HG03460 (cell line): ENCODE data around the gene HEXD.
"Not testable (repeated sequence)": the region's sequence is repeated elsewhere in the genome, so short reads cannot be mapped to it uniquely, and the experiment has no call there.

Experiments used
- ATAC-seq: cut with Tn5 transposase; IDR thresholded peaks from one replicate; pipeline ENCODE4 v1.9.1; 2021; ENCODE audit not compliant: unreplicated experiment

The HEXD gene

DNA sequence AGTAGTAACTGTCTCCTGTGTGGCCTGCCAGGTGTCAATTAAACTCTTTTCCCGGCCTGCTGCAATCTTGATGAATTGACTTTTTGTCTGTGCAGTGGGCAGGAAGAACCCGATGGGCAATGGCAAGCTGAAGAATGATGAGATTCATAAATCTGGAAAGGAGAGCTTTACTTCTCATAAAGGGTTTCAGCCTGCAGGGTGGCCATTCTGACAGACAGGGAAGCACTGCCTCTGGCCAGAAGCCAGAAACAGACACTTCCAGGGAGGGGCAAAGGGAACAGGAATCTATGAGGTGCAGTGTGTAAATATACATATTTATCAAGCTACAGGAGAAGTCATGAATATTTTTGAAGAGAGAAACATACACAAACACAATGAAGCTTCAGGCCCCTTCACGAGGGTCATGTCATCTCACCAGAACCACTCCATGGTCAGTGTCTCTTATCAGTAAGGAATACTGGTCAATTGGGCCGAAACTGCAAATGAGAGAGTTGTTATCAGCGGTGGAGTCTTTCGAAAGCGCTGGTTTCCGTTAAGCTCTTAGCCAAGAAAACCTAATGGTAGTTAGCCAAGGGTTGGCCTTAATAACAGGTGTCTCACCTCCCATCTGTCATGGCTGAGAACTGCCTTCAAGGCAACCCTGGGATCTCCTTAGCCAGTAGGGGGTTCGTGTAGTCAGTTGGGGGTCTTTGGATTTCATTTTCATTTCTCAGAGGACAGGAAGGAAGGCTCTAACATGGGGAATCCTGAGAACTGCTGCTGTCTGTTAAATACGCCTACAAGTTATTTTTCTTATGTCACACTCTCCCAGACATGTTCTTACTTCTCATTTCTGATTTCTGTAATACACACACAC is 39.2 kb downstream of the HEXD start:
- no peak for ATAC-seq

DNA sequence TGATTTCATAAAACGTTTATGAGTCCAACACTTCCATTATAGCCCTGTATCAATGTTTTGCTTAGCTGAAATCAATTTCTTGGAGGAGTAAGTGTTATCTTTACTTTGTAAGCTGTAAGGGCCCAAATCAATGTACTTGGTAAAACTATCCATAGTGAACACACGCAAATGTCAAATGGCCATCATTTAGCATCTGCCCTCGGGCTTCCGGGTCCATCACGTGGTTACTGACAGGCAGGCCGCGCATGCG is 39.7 kb downstream of the HEXD start:
- ATAC-seq, result no peak

DNA sequence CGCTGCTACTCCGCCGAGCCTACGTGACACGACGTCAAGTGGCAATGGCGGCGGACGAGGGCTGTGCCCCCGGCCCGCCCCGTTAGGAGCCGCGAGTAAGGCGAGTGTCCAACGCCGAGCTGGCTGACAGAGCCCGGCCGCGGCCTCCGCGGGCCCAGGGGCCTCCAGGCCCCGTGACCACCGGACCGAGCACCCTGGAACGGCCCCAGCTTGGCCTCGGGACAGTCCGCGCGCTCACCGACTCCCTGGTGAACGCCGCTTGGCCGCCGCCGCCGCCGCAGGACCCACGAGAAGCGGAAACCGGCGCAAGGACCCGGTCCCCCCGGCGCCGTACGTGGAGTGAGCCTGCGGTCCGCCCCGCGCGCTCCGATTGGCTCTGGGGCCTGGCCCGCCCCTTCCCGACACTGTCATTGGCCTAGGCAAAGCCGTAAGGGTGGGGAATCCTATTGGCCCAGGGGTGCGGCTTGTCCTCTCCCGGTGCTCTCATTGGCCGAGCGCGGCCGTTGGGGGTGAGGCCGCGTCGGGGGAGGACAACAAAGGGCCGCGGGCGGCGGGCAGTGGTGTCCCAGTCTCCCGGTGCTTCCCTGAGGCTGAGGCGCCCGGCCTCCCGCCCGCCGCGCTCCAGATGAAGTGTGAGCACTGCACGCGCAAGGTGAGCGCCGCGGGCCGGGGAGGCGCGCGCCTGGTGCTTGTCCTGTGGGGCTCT is 40.2 kb downstream of the HEXD start, which contains the start of gene NARF:
Gene NARF, plus strand, starts transcription at position 563 of the 706 bp plus-strand sequence. Its CDS starts 63 bp downstream, at position 626.
- peak; percentile 93 for ATAC-seq

DNA sequence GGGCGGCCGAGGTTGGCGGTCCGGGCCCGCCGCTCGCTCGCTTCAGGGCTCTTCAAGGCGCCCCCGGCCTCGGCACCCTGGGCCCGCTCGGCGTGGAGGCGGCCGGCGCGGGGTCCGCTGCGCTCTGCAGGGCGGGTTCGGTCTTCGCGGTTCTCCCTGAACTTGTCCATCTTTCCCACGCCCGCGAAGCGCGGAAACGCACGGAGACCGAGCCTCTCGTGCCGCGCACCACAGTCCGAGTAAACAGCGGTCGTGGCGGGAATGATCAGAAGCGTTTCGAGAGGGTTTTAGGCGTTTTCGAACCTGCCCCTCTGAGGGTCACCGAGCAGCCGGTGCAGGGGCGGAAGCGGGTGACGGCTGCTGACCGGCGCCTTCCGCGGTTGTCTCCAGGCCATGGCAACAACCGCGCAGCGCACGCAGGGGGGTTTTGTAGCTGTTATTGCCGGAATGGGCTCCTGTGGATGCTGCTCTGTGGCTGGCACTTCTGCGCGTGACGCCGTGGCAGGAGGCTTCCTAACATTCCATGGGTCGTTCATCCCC is 40.8 kb downstream of the HEXD start:
- ATAC-seq, result peak; percentile 4

DNA sequence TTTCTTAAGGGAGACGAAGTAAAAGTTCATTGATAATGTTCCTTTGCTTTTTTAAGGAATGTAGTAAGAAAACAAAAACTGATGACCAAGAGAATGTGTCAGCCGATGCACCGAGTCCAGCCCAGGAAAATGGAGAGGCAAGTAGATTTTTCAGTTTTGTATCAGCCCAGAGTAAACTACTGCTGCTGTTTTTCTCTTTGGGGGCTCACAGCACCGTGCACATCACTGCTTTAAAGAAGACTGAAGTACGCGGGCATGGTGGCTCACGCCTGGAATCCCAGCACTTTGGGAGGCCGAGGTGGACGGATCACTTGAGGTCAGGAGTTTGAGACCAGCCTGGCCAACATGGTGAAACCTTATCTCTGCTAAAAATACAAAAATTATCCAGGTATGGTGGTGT is 41.8 kb downstream of the HEXD start:
- not testable (repeated sequence) for ATAC-seq

DNA sequence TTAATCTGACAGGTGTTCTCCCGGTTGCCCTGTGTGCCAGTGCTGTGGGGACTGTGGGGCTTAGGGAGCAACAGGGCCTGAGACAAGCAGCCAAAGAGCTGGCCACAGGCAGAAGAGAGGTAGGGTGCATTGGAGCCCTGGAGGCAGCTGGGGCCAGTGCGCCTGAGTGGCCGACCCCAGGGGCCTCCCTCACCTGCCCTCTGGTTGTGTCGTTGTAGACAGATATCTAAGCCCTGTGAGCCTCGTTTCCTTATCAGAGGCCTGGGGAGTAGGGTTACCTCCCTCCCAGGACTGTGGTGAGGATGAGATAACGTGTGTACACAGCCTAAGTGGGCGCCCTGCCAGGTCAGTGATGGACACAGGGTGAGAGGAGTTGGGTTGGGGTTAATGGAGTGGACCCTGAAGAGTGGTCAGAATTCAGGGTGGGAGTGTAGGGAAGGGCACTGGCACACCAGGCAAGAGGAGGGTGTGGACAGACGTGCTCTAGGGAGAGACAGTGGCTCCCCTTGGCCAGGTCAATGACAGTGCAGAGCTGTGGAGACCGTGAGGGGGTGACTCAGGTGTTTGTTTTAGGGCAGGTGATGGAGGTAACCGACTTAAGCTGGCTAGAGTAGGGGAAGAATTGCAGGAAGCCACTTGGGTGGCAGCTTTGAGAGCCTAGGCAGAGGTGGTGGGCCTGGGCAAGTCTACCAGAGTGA is 43.8 kb downstream of the HEXD start:
- ATAC-seq, result no peak

DNA sequence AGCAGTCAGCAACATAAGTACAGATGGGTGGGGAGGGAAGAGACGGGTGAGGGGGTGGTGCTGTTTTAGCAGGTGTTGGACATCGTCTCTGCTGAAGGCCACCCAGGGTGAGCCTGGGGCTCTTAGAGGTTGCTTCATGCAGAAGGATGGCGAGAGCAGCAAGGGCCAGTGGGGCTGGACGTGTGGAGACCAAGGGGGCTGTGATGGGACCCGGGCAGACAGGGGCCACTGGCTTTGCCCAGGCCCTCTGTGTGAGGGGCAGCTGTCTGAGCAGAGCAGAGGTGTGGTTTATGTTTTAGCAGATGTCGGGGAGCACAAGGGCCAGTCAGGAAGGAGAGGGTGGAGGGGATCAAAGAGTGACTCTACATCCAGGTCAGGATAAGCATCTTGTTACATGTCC is 45.2 kb downstream of the HEXD start:
- no peak for ATAC-seq

DNA sequence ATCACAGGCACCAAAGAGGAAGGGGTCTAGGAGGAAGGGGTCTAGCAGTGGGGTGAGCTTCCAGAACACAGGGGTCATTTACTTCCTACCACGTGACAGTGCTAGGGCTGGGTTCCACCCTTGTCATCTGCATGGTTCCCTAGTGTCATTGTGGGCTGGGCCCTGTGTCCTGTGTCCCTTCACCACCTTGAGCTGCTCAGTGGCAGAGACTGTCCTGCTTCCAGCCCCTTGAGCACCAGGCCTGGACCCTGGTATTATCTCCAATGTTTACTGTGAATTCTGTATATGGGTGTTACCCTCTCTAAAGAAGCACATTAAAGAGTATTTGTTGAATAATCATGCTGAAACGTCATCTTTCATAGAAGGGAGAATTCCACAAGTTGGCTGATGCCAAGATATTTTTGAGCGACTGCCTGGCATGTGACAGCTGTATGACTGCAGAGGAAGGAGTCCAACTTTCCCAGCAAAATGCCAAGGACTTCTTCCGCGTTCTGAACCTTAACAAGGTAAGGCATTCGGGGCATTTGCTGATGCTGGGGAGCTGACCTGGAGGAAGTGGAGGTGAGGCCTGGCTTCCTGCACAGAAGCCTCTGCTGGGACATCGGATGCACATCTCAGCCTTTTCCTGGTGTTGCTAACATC is 45.9 kb downstream of the HEXD start:
- no peak for ATAC-seq

DNA sequence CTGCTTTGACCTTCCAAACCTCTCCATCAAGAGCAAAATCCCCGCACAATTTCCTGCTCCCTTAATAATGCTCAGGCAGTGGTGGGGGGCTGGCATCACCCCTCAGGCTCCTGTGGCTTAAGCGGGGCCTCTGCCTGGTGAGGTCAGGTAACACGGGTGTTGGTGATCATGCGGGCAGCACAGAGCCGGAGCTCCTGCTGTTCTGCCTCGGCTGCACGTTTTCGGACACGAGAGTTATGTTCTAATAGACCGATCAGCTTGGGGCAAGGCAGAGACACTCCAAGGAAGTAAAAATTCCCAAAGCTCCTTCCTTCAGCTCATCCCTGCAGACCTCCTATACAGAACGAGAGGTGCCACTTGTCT is 46.4 kb downstream of the HEXD start:
- no peak for ATAC-seq

DNA sequence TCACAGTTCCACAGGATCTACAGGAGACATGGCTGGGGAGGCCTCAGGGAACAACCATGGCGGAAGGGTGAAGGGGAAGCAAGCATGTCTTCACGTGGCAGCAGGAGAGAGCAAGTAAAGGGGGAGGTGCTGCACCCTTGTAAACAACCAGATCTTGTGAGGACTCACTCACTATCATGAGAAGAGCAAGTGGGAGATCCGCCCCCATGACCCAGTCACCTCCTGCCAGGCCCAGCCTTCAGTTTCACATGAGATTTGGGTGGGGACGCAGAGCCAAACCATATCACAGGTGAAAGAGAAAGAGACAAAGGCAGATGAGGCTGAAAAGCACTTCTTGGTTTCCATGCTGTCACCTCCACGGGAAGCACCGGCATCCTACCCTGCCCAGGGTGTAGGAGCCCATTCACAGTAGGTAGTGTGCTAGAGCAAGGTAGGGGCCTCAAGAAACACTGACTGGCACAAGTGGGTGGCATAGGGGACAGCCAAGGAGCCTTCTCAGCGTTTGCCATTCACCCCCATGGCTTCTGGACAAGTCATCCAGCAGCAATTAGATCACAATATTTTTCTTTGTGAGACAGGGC is 47.0 kb downstream of the HEXD start:
- no peak for ATAC-seq

DNA sequence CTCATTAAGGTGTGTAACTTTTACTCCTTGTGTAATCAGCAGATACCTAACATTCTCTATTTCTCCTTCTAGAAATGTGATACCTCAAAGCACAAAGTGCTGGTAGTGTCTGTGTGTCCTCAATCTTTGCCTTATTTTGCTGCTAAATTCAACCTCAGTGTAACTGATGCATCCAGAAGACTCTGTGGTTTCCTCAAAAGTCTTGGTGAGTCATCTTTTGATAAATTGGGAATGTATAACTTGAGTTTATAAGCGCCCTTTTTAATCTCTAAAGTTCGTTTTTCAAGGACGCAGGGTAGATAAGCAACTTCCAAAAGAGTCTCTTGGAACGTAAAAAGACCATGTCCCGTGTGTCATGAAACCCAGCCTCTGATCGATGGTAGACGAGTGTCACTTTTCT is 50.5 kb downstream of the HEXD start:
- no peak for ATAC-seq

DNA sequence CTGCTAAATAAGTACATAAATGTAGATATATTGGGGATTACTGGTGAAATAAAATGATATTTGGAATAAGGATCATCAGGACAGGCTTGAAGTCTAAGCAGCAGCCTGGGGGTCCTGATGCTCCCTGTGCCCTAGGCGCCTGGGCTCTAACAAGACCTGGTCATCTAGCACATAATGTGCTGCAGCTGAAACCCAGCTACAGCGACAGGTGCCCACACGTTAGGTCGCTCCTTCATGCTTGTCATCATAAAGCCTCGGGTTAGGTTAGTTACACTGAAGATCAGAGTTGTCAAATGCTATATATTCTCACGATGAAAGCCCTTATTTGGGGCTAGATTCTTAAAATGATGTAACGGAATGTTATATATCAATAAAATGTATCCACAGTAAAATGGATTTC is 51.9 kb downstream of the HEXD start:
- no peak for ATAC-seq

DNA sequence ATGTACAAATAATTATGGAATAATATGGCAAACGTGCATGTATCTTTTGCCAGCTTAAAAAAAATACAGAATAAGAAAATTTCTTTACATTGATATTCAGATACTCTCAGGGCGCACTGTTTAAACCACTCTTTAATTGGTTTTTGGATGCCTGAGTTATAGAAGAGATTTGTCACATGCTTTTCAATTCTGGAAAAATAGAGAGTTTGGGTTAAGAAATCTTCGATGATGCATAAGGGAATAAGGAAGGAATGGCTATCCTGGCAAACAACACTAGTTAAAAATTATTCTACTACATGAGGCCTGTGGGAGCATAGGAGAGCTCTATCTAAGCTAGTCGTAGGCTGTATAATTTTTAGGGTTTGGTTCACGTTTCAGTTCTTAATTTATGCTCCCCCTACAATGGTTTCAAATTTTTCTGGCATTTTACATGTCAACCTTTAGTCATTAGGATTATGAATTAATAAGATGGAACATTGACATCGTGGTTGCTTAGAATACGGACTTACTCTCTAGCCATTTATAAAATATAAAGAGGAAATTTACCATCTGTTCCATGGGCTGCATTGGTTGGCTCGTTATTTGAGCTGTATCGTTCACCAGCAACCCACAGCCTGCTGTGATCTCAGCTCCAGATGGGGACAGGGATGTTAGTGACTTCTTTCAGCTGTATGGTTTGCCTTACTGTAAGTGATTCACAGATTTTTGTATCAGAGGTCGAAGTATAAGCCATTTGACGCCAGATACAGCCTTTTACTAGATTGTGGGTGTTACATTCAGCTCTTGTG is 56.3 kb downstream of the HEXD start:
- ATAC-seq, result no peak

DNA sequence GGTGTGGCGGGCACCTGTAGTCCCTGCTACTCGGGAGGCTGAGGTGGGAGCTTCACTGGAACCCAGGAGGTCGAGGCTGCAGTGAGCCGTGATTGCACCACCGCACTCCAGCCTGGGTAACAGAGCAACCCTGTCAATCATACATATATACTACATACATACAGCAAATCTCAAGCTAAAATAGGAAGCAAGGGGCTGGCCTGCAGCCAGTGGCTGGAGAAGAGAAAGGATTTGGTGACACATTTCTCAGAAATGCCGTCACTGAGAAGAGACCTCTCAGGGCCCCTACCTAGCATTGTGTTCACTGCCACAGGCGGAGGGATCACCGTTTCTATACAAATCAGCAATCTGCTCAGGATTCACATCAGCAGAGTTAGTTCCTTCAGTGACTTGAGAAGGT is 57.3 kb downstream of the HEXD start:
- ATAC-seq, result no peak

DNA sequence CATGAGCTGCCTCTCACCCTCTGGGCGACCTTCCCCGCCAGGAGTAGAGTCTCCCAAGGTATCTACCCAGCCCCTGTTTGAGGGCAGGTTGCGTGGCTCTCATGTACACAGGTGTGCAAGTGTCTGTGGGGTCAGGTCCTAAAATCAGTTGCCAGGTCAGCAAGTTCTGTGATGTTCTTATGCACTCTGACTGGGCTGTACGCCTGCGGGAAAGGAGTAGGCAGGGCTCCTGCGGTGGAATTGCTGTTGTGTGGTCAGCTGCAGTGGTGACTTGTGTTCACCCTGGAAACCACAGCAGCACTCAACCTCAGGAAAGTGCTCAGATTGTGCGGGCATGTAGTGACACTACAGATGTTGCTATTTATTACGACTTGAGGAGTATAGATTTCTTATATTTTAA is 59.8 kb downstream of the HEXD start:
- ATAC-seq, result no peak

DNA sequence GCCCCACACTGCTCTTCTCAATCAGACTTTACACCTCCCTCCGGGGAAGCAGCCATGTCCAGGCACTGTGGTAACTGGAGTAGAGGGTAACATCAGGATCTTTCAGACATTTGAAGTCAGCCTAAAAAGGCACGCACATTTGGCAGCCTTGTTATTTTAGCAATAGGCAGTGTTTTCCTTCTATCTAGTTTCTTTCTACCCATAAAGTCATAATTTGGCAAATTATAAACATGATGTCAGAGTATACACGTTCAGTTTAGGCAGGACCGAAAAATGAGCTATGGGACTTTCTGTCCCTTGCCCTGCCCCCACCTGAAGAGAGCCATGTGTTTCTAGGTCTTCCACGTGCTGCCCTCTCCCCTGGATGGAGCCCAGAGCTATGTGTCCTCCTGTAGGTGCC is 61.5 kb downstream of the HEXD start:
- ATAC-seq, result no peak

DNA sequence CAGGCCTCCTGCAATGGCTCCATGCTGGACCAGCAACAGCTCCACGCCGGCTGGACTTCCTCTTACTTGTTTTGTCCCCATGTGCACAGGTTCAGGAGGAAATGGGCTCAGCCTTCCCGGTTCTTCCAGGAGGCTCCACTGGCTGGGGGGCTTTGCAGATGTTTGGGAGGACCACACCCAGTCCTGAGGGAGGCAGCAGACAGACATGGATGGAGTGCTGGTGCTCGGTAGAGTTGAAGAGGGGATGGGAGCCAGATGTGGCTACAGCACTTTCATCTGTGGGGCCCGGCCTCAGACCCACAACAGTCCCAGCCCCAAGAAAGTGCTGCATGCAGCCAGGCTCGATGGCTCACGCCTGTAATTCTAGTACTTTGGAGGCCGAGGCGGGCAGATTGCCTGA is 62.2 kb downstream of the HEXD start:
- no peak for ATAC-seq

DNA sequence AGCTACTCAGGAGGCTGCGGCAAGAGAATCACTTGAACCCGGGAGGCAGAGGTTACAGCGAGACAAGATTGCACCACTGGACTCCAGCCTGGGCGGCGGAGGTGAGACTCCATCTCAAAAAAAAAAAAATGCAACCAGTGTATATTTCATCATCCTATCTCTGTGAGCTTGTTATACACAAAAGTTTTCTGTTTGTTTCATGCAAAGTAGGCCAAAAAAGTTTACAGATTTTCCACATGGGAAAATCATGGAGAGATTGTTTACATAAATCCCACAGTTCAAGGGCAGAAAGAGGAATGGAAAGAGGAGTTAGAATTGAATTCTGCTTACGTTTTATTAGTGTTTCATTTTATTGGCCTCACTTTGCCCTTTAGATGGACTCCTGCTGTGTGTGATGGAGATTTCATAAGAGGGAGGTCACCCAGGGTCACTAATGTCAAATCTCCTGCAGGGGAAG is 65.1 kb downstream of the HEXD start:
- no peak for ATAC-seq

DNA sequence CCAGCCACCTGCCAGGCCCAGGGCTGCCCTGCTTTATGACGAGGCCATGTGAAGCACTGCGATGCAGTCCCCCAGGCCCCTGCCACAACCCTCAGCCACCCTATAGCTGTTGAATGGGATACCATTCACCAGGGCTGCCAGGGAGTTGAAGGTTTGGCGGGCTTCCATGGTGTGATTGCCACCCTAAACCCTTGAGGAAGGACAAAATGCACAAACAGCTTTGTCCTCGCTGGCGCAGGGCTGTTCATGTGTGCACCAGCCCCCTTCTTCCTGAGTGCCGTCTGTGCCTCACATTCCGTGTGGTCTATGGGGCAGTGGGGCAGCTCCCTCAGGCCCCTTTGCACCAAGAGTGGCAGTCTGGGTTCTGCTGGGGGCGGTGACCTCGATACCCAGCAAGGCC is 65.7 kb downstream of the HEXD start:
- no peak for ATAC-seq
